GM12878 (cell line): ENCODE data around the gene PLTP. TPM values are rescaled to one million over a fixed set of nuclear protein-coding genes. Genes with fewer than 3 reads are reported as not detected.

Experiments used
- ATAC-seq: fragments of 200-7000 bp; cut with Tn5 transposase; 3 replicates; pipeline ENCODE4 v1.9.1; 2020; ENCODE audit warnings: mild to moderate bottlenecking, moderate library complexity
- BruUV-seq: library from RNA; stranded (reverse); fragments of 400-500 nt; replicated peaks from 2 replicates; lab custom pipeline; 2021; lab: Mats Ljungman, UMichigan
- CTCF ChIA-PET: fragments of 300-600 bp; sonication (Branson Sonifier 250); formaldehyde crosslinking; extraction: SDS; loops from one replicate; lab custom pipeline; 2021; ENCODE audit warnings: inconsistent platforms; lab: Yijun Ruan, JAX
- POLR2A ChIA-PET: fragments of 350-600 bp; formaldehyde crosslinking; extraction: SDS; loops from one replicate; lab custom pipeline; 2021; ENCODE audit warnings: inconsistent platforms; lab: Charles Lee
- RAD21 ChIA-PET: fragments of 300-600 bp; sonication (Branson Sonifier 250); formaldehyde crosslinking; loops from one replicate; lab custom pipeline; 2023; ENCODE audit warnings: antibody characterized with exemption; ENCODE audit not compliant: unreplicated experiment; lab: Charles Lee
- SMC1A ChIA-PET: fragments of 300-600 bp; sonication (Branson Sonifier 250); formaldehyde crosslinking; loops from one replicate; lab custom pipeline; 2023; ENCODE audit not compliant: unreplicated experiment, uncharacterized antibody; lab: Charles Lee
- DNase-seq: peaks from one replicate; pipeline ENCODE4 v3.0.0-alpha.2; 2011; ENCODE audit warnings: low read depth, low spot score
- FAIRE-seq: peaks from 3 replicates; lab custom pipeline; 2011; peaks lifted over from hg19 to GRCh38; lab: Jason Lieb, UNC
- H2AFZ ChIP-seq: 2 replicates; pipeline ENCODE4 v1.6.0; 2011; ENCODE audit warnings: low read depth, low read length, control low read depth; ENCODE audit not compliant: control insufficient read depth
- H3K27ac ChIP-seq: 2 replicates; pipeline ENCODE4 v1.5.1; 2011; ENCODE audit warnings: control low read depth; ENCODE audit not compliant: control insufficient read depth, insufficient read depth
- H3K27me3 ChIP-seq, 2 experiments: replicated peaks in 1 of 2; 2 replicates each; pipeline versions ENCODE4 v1.6.0 to v1.6.1; 2011; ENCODE audit warnings: low read length in 1 of 2; ENCODE audit not compliant: control insufficient read depth in 2 of 2, insufficient read depth in 2 of 2
- H3K36me3 ChIP-seq, 2 experiments: 2 replicates each; pipeline ENCODE4 v1.5.1; 2011; ENCODE audit warnings: low read length in 1 of 2; ENCODE audit not compliant: control insufficient read depth in 2 of 2, insufficient read depth in 2 of 2
- H3K4me1 ChIP-seq: 2 replicates; pipeline ENCODE4 v1.6.1; 2011; ENCODE audit warnings: mild to moderate bottlenecking, low read length, moderate library complexity, mixed read lengths; ENCODE audit not compliant: control insufficient read depth, insufficient read depth
- H3K4me2 ChIP-seq: 2 replicates; pipeline ENCODE4 v1.6.0; 2011; ENCODE audit warnings: control low read depth; ENCODE audit not compliant: control insufficient read depth, insufficient read depth
- H3K4me3 ChIP-seq: fragments of 200-600 bp; sonication (generic); 2 replicates; pipeline ENCODE4 v1.5.1; 2016
- H3K79me2 ChIP-seq: 2 replicates; pipeline ENCODE4 v1.6.0; 2011; ENCODE audit warnings: low read length; ENCODE audit not compliant: control insufficient read depth, insufficient read depth
- H3K9ac ChIP-seq: 2 replicates; pipeline ENCODE4 v1.8.0; 2011; ENCODE audit warnings: low read length, control low read depth, mixed read lengths; ENCODE audit not compliant: control insufficient read depth, insufficient read depth
- H3K9me3 ChIP-seq: replicated peaks from 3 replicates; pipeline ENCODE4 v1.5.1; 2011; ENCODE audit warnings: mild to moderate bottlenecking, low read length; ENCODE audit not compliant: control insufficient read depth, insufficient read depth
- H4K20me1 ChIP-seq: 2 replicates; pipeline ENCODE4 v1.6.0; 2011; ENCODE audit not compliant: control insufficient read depth, insufficient read depth
- STAT1 ChIP-seq: fragments of 450-650 bp; conservative IDR thresholded peaks from 2 replicates; pipeline ENCODE4 v1.6.1; 2014; ENCODE audit warnings: antibody characterized with exemption, mild to moderate bottlenecking
- WGBS: methylation state at CpG from one replicate; pipeline ENCODE4 v1.1.6; 2016; ENCODE audit warnings: low lambda C conversion rate; ENCODE audit not compliant: insufficient replicate concordance, insufficient coverage; ENCODE audit errors: missing lambda C conversion rate; 5-methylcytosine and 5-hydroxymethylcytosine counted together
- in situ Hi-C: fragments of 300-500 bp; cut with MboI; formaldehyde crosslinking; loops from 9 replicates; pipeline ENCODE4 v1.14.3; 2018; ENCODE audit warnings: mixed read lengths
- intact Hi-C: fragments of 100-400 bp; cut with micrococcal nuclease; formaldehyde crosslinking; loops from one replicate; pipeline ENCODE4 v1.14.2; 2022; ENCODE audit not compliant: unreplicated experiment
- polyA plus RNA-seq, 11 experiments: library from polyadenylated mRNA; depleted of rRNA in 4 of 11; unstranded in 6 of 11; stranded (reverse) in 5 of 11; fragments of >200 nt; fragmentation: Nextera tagmentation in 4 of 11; fragmentation: Illumina TruSeq in 1 of 11; extraction: Ambion mirVana in 4 of 11; extraction: Trizol in 1 of 11; gene quantifications; 1 replicate in 1 of 11; 2 replicates in 10 of 11; pipeline versions ENCODE4 v1.2.1 to v1.2.3, GENCODE V29; 2011 to 2016; ENCODE audit warnings: inconsistent platforms in 2 of 11, missing spikeins in 2 of 11, low read depth in 1 of 11
- total RNA-seq, 4 experiments: library from RNA; depleted of rRNA in 3 of 4; stranded (reverse); fragments of >200 nt in 3 of 4; fragmentation: Illumina TruSeq in 1 of 4; extraction: Trizol in 1 of 4; gene quantifications; 2 replicates each; pipeline versions ENCODE4 v1.2.1 to v1.2.3, GENCODE V29; 2013 to 2021
- TF ChIP-seq, protein P1 (sequence below): fragments of 450-650 bp; IDR thresholded peaks from 2 replicates; pipeline ENCODE4 v1.6.1; 2016; ENCODE audit warnings: mild to moderate bottlenecking

Gene PLTP
- total and polyA plus RNA-seq, 10 of the 15 experiments (the other 5 are each of a cell fraction or from before 2014, with no cell fraction given), result 1.6 to 17.0 (median 7.6) TPM

DNA sequence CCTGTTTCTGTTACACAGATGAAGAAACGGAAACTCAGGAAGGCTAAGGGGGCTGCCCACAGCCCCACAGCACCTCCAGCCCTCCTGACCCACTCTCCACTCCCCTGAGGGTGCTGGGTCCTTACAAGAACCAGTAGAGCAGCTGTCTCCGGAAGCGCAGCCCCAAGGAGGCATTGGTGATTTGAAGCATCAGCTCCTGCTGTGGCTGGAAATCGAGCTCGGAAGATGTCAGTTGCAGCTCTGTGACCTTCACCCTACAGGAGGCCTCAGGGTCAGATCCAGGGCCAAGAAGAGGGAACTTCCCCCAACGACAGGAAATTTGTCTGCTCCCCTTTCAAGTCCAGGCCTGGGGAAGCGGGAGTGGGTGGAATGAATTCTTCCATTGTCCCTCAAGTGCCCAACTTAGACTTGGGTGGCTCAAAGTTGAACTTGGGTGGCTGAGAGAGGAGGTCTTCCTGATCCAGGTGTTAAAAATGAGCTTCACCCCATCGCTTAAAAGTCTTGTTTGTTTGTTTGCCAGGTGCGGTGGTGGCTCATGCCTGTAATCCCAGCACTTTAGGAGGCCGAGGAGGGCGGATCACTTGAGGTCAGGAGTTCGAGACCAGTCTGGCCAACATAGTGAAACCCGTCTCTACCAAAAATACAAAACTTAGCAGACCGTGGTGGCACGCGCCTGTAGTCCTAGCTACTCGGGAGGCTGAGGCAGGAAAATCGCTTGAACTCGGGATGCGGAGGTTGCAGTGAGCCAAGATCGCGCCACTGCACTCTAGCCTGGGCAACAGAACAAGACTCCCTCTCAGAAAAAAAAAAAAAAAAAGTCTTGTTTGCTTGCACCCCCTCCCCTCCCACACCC lies 1.9 kb downstream of the PLTP start:
- Histone ChIP-seq H3K9ac (no peak overlapping the region), H3K4me3 (no peak overlapping the region), H3K27me3 (no peaks in the 10 kb centered on the region), H3K4me2 (peak overlapping the region; percentile 69), H3K9me3 (no peaks in the 10 kb centered on the region), H3K4me1 (peaks cover 15% of the 10 kb centered on the region), H3K79me2 (no peaks in the 10 kb centered on the region), H4K20me1 (no peaks in the 10 kb centered on the region), H2AFZ (peak overlapping the region; percentile 79), H3K36me3 (no peaks in the 10 kb centered on the region), H3K27ac (no peak overlapping the region)
- in situ Hi-C loops (no loop called here), intact Hi-C loops (loop anchor here (1.0 kb wide), 1 partner anchor 19 kb away; the partner anchor contains the start of genes CTSA and NEURL2)
- ChIA-PET SMC1A (interaction anchor here (0.6 to 3.5 kb wide), 6 partner anchors 18 to 536 kb away, joined by 3 to 12 read pairs (median 3); partner anchors contain the start of genes CTSA and NEURL2), POLR2A (interaction anchor here (0.6 to 3.9 kb wide), 9 partner anchors 8 to 61 kb away, joined by 3 to 32 read pairs (median 3); partner anchors contain the start of genes CTSA, NEURL2 and PCIF1), CTCF (interaction anchor here (0.9 to 3.1 kb wide), 6 partner anchors 19 to 111 kb away, joined by 3 to 19 read pairs (median 4); partner anchors contain the start of genes CTSA and NEURL2), RAD21 (interaction anchor here (1.1 to 2.0 kb wide), 2 partner anchors 19 to 24 kb away, joined by 4 to 13 read pairs; partner anchors contain the start of genes CTSA and NEURL2)
- no peak for DNase-seq
- no peak for ATAC-seq
- no peak for FAIRE-seq
- TSS peak; percentile 85 for BruUV-seq
- WGBS, result 93% methylated on average over 22 of the region's 22 CpGs
- TF ChIP-seq, protein P1, sequence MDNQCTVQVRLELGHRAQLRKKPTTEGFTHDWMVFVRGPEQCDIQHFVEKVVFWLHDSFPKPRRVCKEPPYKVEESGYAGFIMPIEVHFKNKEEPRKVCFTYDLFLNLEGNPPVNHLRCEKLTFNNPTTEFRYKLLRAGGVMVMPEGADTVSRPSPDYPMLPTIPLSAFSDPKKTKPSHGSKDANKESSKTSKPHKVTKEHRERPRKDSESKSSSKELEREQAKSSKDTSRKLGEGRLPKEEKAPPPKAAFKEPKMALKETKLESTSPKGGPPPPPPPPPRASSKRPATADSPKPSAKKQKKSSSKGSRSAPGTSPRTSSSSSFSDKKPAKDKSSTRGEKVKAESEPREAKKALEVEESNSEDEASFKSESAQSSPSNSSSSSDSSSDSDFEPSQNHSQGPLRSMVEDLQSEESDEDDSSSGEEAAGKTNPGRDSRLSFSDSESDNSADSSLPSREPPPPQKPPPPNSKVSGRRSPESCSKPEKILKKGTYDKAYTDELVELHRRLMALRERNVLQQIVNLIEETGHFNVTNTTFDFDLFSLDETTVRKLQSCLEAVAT, result peak; percentile 90
- no peak for TF ChIP-seq STAT1
